ENCODE measurements around the gene PRR35.
A peak's percentile ranks its signal among the peaks of the same experiment; 100 is the strongest.

Gene PRR35

GRCh38 chr16:554297-554621 lies 5.9 kb upstream of the PRR35 start:
- TF ChIP-seq CTCF (IDR thresholded peaks at IDR 0.05; ENCODE audit: low read depth, low read length), result no peak
- no peak for DNase-seq (ENCODE audit: low read depth, low spot score)
- in situ Hi-C loops (cut with HindIII; ENCODE audit: low sequenced_read_pairs), result no loop called here
- no peak overlapping the region for H3K4me3 ChIP-seq (ENCODE audit: low read depth, low read length)

DNA sequence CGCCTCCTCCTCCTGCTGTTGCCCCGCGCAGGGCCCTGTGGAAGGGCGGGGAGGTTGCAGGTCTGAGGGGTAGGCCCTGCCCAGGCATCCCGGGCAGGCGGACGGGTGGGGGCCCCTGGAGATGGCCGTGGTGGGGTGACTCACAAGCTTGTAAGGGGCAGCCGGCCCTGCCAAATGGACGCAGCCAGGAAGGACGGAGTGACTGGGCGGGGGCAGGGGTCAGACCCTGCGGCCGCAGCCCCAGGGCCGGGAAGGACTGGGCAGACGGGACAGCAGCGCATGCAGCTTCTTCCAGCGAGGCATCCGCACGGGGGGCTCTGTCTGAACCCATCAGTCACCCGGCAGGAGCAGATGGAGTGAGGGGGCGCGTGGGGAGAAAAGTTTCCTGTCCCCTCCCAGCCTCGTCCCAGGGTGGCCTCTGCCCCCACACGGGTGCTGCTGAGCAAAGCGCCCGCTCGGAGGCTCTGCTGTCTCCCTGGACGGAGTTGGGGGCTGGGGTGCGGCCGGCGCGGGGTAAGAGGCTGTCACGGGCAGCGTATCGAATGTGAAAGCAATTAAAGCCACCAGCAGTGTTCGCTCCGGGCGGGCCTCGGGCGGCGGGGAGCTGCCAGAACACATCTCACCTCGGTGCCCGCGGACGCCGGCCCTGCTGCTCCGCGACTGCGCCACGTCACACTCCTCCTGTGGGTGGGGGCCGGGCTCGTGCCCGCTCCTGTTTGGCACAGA lies 5.4 kb upstream of the PRR35 start:
- no peak for TF ChIP-seq CTCF (IDR thresholded peaks at IDR 0.05; ENCODE audit: low read depth, low read length)
- H3K4me3 ChIP-seq (ENCODE audit: low read depth, low read length), result no peak overlapping the region
- peak; percentile 64 for DNase-seq (ENCODE audit: low read depth, low spot score)
- in situ Hi-C loops (cut with HindIII; ENCODE audit: low sequenced_read_pairs), result no loop called here

GRCh38 chr16:555528-556473 lies 4.4 kb upstream of the PRR35 start:
- DNase-seq (ENCODE audit: low read depth, low spot score), result no peak
- in situ Hi-C loops (cut with HindIII; ENCODE audit: low sequenced_read_pairs), result no loop called here
- TF ChIP-seq CTCF (IDR thresholded peaks at IDR 0.05; ENCODE audit: low read depth, low read length), result no peak
- no peak overlapping the region for H3K4me3 ChIP-seq (ENCODE audit: low read depth, low read length)

- DNase-seq (ENCODE audit: low read depth, low spot score), result no peak
- no peak for TF ChIP-seq CTCF (IDR thresholded peaks at IDR 0.05; ENCODE audit: low read depth, low read length)
- in situ Hi-C loops (cut with HindIII; ENCODE audit: low sequenced_read_pairs), result no loop called here
- H3K4me3 ChIP-seq (ENCODE audit: low read depth, low read length), result no peak overlapping the region
Observed at GRCh38 chr16:556474-557173, 3.6 kb upstream of the PRR35 start.

- no peak for TF ChIP-seq CTCF (IDR thresholded peaks at IDR 0.05; ENCODE audit: low read depth, low read length)
- in situ Hi-C loops (cut with HindIII; ENCODE audit: low sequenced_read_pairs), result no loop called here
- no peak overlapping the region for H3K4me3 ChIP-seq (ENCODE audit: low read depth, low read length)
- DNase-seq (ENCODE audit: low read depth, low spot score), result no peak
Observed at GRCh38 chr16:557463-558297, 2.5 kb upstream of the PRR35 start.
